Keratinocyte (primary cell): ENCODE measurements around the gene CCIN. TPM values are rescaled to one million over a fixed set of nuclear protein-coding genes. Genes with fewer than 3 reads are reported as not detected.

Source experiments
- DNase-seq: peaks from one replicate; pipeline ENCODE4 v3.0.0-alpha.2; 2011; ENCODE audit warnings: low read depth, missing footprints, low spot score
- FAIRE-seq: peaks from 2 replicates; lab custom pipeline; 2011; peaks lifted over from hg19 to GRCh38; lab: Jason Lieb, UNC
- H2AFZ ChIP-seq: 2 replicates; pipeline ENCODE4 v1.6.0; 2012; ENCODE audit warnings: low read length, control low read depth, inconsistent platforms; ENCODE audit not compliant: control insufficient read depth
- H3K27ac ChIP-seq: 2 replicates; pipeline ENCODE4 v1.5.1; 2011; ENCODE audit warnings: low read length; ENCODE audit not compliant: control insufficient read depth, insufficient read depth
- H3K27me3 ChIP-seq: 3 replicates; pipeline ENCODE4 v1.6.0; 2011; ENCODE audit warnings: low read length; ENCODE audit not compliant: control insufficient read depth, insufficient read depth; ENCODE audit errors: extremely low read depth
- H3K36me3 ChIP-seq, 2 experiments: 2 replicates in 1 of 2; 3 replicates in 1 of 2; pipeline ENCODE4 v1.5.1; 2011; ENCODE audit warnings: low read length in 2 of 2, mild to moderate bottlenecking in 1 of 2; ENCODE audit not compliant: control insufficient read depth in 2 of 2, insufficient read depth in 2 of 2; ENCODE audit errors: extremely low read depth in 1 of 2
- H3K4me1 ChIP-seq: 3 replicates; pipeline ENCODE4 v1.5.1; 2011; ENCODE audit warnings: low read length; ENCODE audit not compliant: control insufficient read depth, insufficient read depth; ENCODE audit errors: extremely low read depth
- H3K4me2 ChIP-seq: 3 replicates; pipeline ENCODE4 v1.6.0; 2011; ENCODE audit warnings: low read depth, low read length; ENCODE audit not compliant: control insufficient read depth, insufficient read depth; ENCODE audit errors: extremely low read depth
- H3K4me3 ChIP-seq, 3 experiments: fragments of 200-600 bp in 1 of 3; sonication (generic) in 1 of 3; 2 replicates in 2 of 3; 3 replicates in 1 of 3; pipeline ENCODE4 v1.5.1; 2011 to 2016; ENCODE audit warnings: low read length in 3 of 3, mild to moderate bottlenecking in 3 of 3, control low read depth in 2 of 3, inconsistent platforms in 1 of 3, low read depth in 1 of 3, mixed read lengths in 1 of 3, mixed run types in 1 of 3, moderate library complexity in 1 of 3; ENCODE audit not compliant: control insufficient read depth in 2 of 3, insufficient read depth in 2 of 3; ENCODE audit errors: extremely low read depth in 1 of 3
- H3K79me2 ChIP-seq: 2 replicates; pipeline ENCODE4 v1.6.0; 2012; ENCODE audit warnings: low read length; ENCODE audit not compliant: control insufficient read depth, insufficient read depth
- H3K9ac ChIP-seq: 3 replicates; pipeline ENCODE4 v1.6.0; 2011; ENCODE audit warnings: low read length; ENCODE audit not compliant: control insufficient read depth, insufficient read depth; ENCODE audit errors: extremely low read depth
- H3K9me1 ChIP-seq: 3 replicates; pipeline ENCODE4 v1.6.0; 2011; ENCODE audit warnings: low read length; ENCODE audit not compliant: control insufficient read depth, insufficient read depth; ENCODE audit errors: extremely low read depth
- H3K9me3 ChIP-seq: 2 replicates; pipeline ENCODE4 v1.5.1; 2012; ENCODE audit warnings: low read depth, low read length; ENCODE audit not compliant: control insufficient read depth
- H4K20me1 ChIP-seq: 3 replicates; pipeline ENCODE4 v1.6.0; 2011; ENCODE audit warnings: low read length; ENCODE audit not compliant: control insufficient read depth, insufficient read depth; ENCODE audit errors: extremely low read depth
- EZH2 ChIP-seq: IDR thresholded peaks from one replicate; pipeline ENCODE4 v1.6.1; 2012; ENCODE audit warnings: inconsistent platforms, mild to moderate bottlenecking, low read length, moderate library complexity
- dilution Hi-C: fragments of 300-500 bp; cut with MboI; formaldehyde crosslinking; loops from one replicate; pipeline ENCODE4 v1.7.0; 2020; ENCODE audit warnings: low sequenced_read_pairs; ENCODE audit not compliant: extremely low pct_ligation_motif_present
- polyA plus RNA-seq, 5 experiments: library from polyadenylated mRNA; depleted of rRNA in 3 of 5; stranded (reverse) in 3 of 5; stranded (forward) in 1 of 5; unstranded in 1 of 5; fragments of >200 nt; gene quantifications; 1 replicate in 1 of 5; 2 replicates in 3 of 5; 3 replicates in 1 of 5; pipeline versions ENCODE4 v1.2.1 to v1.2.3, GENCODE V29; 2011 to 2012; ENCODE audit warnings: missing spikeins in 2 of 5, low read depth in 1 of 5, low replicate concordance in 1 of 5
- TF ChIP-seq, protein P1 (sequence below), 3 experiments: IDR thresholded peaks in 1 of 3; conservative IDR thresholded peaks in 1 of 3; optimal IDR thresholded peaks in 1 of 3; 2 replicates in 2 of 3; 3 replicates in 1 of 3; pipeline versions ENCODE3 to v1.5.1; 2011; ENCODE audit warnings: low read length in 3 of 3, mild to moderate bottlenecking in 3 of 3, moderate library complexity in 2 of 3, control low read depth in 1 of 3, inconsistent platforms in 1 of 3; ENCODE audit not compliant: insufficient read depth in 2 of 3; ENCODE audit errors: extremely low read depth in 1 of 3

The CCIN gene
- polyA plus RNA-seq, 1 donor (not counting 4 experiments of a cell fraction or from before 2014, with no cell fraction given) = not detected

- H3K79me2 ChIP-seq = no peaks in the 10 kb centered on the region
- FAIRE-seq = no peak
- no peaks in the 10 kb centered on the region for H3K36me3 ChIP-seq
Measured at GRCh38 chr9:36164372-36164771, 4.8 kb upstream of the CCIN start.

DNA sequence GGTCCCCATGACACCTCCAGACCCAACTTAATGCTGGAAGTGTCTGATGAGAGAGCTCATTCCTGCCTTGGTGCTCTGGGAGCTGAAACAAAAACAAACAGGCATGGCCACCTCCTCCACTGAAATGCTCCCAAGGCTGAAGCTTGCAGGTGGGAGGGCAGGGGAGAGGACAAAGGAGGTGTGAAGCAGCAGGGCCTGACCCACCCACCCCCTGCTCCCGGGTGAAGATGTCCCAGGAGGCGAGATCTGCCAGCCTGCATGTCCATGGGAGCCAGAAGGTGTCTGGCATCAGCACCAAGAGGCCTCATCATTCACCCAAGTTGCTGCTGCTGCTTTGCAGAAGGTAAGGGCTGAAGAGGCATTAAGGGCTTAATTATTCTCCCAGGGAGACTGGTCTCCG is 4.2 kb upstream of the CCIN start:
- no peak for TF ChIP-seq EZH2
- TF ChIP-seq, protein P1, sequence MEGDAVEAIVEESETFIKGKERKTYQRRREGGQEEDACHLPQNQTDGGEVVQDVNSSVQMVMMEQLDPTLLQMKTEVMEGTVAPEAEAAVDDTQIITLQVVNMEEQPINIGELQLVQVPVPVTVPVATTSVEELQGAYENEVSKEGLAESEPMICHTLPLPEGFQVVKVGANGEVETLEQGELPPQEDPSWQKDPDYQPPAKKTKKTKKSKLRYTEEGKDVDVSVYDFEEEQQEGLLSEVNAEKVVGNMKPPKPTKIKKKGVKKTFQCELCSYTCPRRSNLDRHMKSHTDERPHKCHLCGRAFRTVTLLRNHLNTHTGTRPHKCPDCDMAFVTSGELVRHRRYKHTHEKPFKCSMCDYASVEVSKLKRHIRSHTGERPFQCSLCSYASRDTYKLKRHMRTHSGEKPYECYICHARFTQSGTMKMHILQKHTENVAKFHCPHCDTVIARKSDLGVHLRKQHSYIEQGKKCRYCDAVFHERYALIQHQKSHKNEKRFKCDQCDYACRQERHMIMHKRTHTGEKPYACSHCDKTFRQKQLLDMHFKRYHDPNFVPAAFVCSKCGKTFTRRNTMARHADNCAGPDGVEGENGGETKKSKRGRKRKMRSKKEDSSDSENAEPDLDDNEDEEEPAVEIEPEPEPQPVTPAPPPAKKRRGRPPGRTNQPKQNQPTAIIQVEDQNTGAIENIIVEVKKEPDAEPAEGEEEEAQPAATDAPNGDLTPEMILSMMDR (optimal IDR thresholded peaks at IDR 0.05 in 1 of 3, IDR thresholded peaks at IDR 0.05 in 1 of 3, conservative IDR thresholded peaks at IDR 0.05 in 1 of 3; ENCODE audit: extremely low read depth in 1 of 3, insufficient read depth in 2 of 3, low read length in 3 of 3) = no peak
- no peaks in the 10 kb centered on the region for H3K9me3 ChIP-seq
- no peak overlapping the region for H3K4me3 ChIP-seq
- DNase-seq = no peak
- no peak overlapping the region for H3K4me2 ChIP-seq
- H4K20me1 ChIP-seq = no peaks in the 10 kb centered on the region
- no peaks in the 10 kb centered on the region for H3K36me3 ChIP-seq
- H3K4me1 ChIP-seq = peaks cover 10% of the 10 kb centered on the region
- no peaks in the 10 kb centered on the region for H3K79me2 ChIP-seq
- no peak for FAIRE-seq
- no peak overlapping the region for H2AFZ ChIP-seq
- H3K27ac ChIP-seq = no peak overlapping the region
- H3K9me1 ChIP-seq = no peaks in the 10 kb centered on the region
- dilution Hi-C loops = no loop called here
- no peak overlapping the region for H3K9ac ChIP-seq
- peaks cover 8% of the 10 kb centered on the region for H3K27me3 ChIP-seq

More at GRCh38 chr9:36164372-36164771, 4.8 kb upstream of the CCIN start:
- TF ChIP-seq, protein P1 (optimal IDR thresholded peaks at IDR 0.05 in 1 of 3, IDR thresholded peaks at IDR 0.05 in 1 of 3, conservative IDR thresholded peaks at IDR 0.05 in 1 of 3; ENCODE audit: extremely low read depth in 1 of 3, insufficient read depth in 2 of 3, low read length in 3 of 3) = no peak
- TF ChIP-seq EZH2 = no peak
- Histone ChIP-seq H3K4me1 (peaks cover 10% of the 10 kb centered on the region), H3K9me3 (no peaks in the 10 kb centered on the region), H3K9ac (no peak overlapping the region), H3K4me2 (no peak overlapping the region), H2AFZ (no peak overlapping the region), H4K20me1 (no peaks in the 10 kb centered on the region), H3K9me1 (no peaks in the 10 kb centered on the region), H3K27me3 (peaks cover 2% of the 10 kb centered on the region), H3K27ac (no peak overlapping the region), H3K4me3 (no peak overlapping the region)
- dilution Hi-C loops = no loop called here
- no peak for DNase-seq
